ENCODE measurements around the gene KCNMB1.

KCNMB1 gene

DNA sequence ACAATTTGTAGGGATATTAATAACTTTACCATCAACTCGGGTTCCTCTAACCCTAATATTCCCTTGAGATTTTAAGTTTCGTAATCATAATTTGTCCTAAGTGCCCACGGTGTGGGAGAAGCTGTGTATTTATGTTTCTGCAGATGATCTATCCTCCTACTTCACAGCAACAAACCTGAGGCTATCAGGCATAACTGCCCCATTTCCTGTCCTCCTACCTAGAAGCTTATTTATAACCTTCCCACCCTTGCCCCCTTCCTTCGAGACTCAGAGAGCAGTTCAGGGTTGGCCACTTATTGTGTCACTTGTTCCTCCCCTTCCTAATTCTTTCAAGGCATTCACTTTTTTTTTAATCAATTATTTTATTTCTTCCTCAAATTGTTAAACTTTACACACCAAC is 62.0 kb downstream of the KCNMB1 start:
- H3K9me2 ChIP-seq (replicated peaks; ENCODE audit: insufficient read depth, low read length) = no peaks in the 10 kb centered on the region
- no peak for TF ChIP-seq EZH2phosphoT487 (conservative IDR thresholded peaks at IDR 0.05; ENCODE audit: low read length)
- TF ChIP-seq, protein P1, sequence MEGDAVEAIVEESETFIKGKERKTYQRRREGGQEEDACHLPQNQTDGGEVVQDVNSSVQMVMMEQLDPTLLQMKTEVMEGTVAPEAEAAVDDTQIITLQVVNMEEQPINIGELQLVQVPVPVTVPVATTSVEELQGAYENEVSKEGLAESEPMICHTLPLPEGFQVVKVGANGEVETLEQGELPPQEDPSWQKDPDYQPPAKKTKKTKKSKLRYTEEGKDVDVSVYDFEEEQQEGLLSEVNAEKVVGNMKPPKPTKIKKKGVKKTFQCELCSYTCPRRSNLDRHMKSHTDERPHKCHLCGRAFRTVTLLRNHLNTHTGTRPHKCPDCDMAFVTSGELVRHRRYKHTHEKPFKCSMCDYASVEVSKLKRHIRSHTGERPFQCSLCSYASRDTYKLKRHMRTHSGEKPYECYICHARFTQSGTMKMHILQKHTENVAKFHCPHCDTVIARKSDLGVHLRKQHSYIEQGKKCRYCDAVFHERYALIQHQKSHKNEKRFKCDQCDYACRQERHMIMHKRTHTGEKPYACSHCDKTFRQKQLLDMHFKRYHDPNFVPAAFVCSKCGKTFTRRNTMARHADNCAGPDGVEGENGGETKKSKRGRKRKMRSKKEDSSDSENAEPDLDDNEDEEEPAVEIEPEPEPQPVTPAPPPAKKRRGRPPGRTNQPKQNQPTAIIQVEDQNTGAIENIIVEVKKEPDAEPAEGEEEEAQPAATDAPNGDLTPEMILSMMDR (IDR thresholded peaks at IDR 0.05; ENCODE audit: insufficient read depth, low read length, poor library complexity, severe bottlenecking) = no peak
- no peaks in the 10 kb centered on the region for H3K27me3 ChIP-seq (ENCODE audit: low read length)
- H3K27ac ChIP-seq (ENCODE audit: low read depth, low read length) = no peak overlapping the region
- H3K9me3 ChIP-seq (ENCODE audit: insufficient read depth, low read length) = no peaks in the 10 kb centered on the region
- H3K4me2 ChIP-seq (ENCODE audit: low read depth, low read length, poor library complexity, severe bottlenecking) = no peak overlapping the region
- no peak overlapping the region for H3K9ac ChIP-seq (ENCODE audit: low read length)
- no peaks in the 10 kb centered on the region for H3K36me3 ChIP-seq (ENCODE audit: low read length)
- H4K20me1 ChIP-seq (ENCODE audit: low read depth, low read length) = no peaks in the 10 kb centered on the region
- H3F3A ChIP-seq (ENCODE audit: insufficient read depth) = no peaks in the 10 kb centered on the region
- H3K79me2 ChIP-seq (ENCODE audit: insufficient read depth, low read length) = no peaks in the 10 kb centered on the region
- H2AFZ ChIP-seq (ENCODE audit: low read depth, low read length, severe bottlenecking) = no peak overlapping the region
- no peak overlapping the region for H3K4me3 ChIP-seq (ENCODE audit: insufficient read depth, low read length, poor library complexity, severe bottlenecking)

All from SU-DHL-6 (cell line).